ENCODE measurements around the gene MYH7.
A peak's percentile ranks its signal among the peaks of the same experiment; 100 is the strongest.
"Not testable (repeated sequence)": the region's sequence is repeated elsewhere in the genome, so short reads cannot be mapped to it uniquely, and the experiment has no call there.

MYH7 gene

GRCh38 chr14:23387916-23388882 is 47.3 kb downstream of the MYH7 start:
- no peak for DNase-seq

GRCh38 chr14:23386999-23387398 is 48.5 kb downstream of the MYH7 start:
- DNase-seq: no peak

- not testable (repeated sequence) for DNase-seq
Measured at GRCh38 chr14:23386266-23386657, 49.2 kb downstream of the MYH7 start.

- DNase-seq: no peak
Measured at GRCh38 chr14:23385642-23386265, 49.7 kb downstream of the MYH7 start.

- DNase-seq: peak in 1 of 51 donors; percentile 15
Measured at GRCh38 chr14:23385244-23385641, 50.2 kb downstream of the MYH7 start.

- DNase-seq: no peak
Measured at GRCh38 chr14:23384364-23385080, 50.9 kb downstream of the MYH7 start.

GRCh38 chr14:23382731-23383440 is 52.6 kb downstream of the MYH7 start:
- DNase-seq: no peak

- no peak for DNase-seq
Measured at GRCh38 chr14:23382276-23382675, 53.2 kb downstream of the MYH7 start.

GRCh38 chr14:23381871-23382270 is 53.6 kb downstream of the MYH7 start:
- DNase-seq: no peak

GRCh38 chr14:23380976-23381375 is 54.5 kb downstream of the MYH7 start:
- DNase-seq: no peak

- DNase-seq: peak in 7 of 51 donors; percentile 8 to 41 (median 24)
Measured at GRCh38 chr14:23380197-23380914, 55.1 kb downstream of the MYH7 start.

GRCh38 chr14:23379366-23380196 is 55.9 kb downstream of the MYH7 start:
- DNase-seq: peak in 24 of 51 donors; percentile 7 to 72 (median 24)

- DNase-seq: peak in 2 of 51 donors; percentile 18 to 21
Measured at GRCh38 chr14:23378612-23379220, 56.7 kb downstream of the MYH7 start.

- peak in 3 of 51 donors; percentile 34 to 61 (median 45) for DNase-seq
Measured at GRCh38 chr14:23377573-23378563, 57.6 kb downstream of the MYH7 start.

- peak in 3 of 51 donors; percentile 56 to 81 (median 69) for DNase-seq
Measured at GRCh38 chr14:23377198-23377550, 58.3 kb downstream of the MYH7 start.

- DNase-seq: peak in 50 of 51 donors; percentile 51 to 98 (median 90)
Measured at GRCh38 chr14:23376482-23377197, 58.8 kb downstream of the MYH7 start, which contains the start of gene CMTM5. CMTM5 (plus strand) TSS chr14:23377046; CDS start chr14:23377252, 206 bp downstream.

Data from hypothalamus (tissue), 51 donors.